Suprapubic skin (tissue), 4 donors: ENCODE results near the gene LRRN2. TPM values are rescaled to one million over a fixed set of nuclear protein-coding genes. Genes with fewer than 3 reads are reported as not detected.

Experiments
- DNase-seq, 2 donors: peaks; one replicate each; pipeline ENCODE4 v3.0.0-alpha.2; 2019; ENCODE audit warnings: low spot score in 2 of 2
- H3K27ac ChIP-seq: fragments of 200-600 bp; sonication (generic); one replicate; pipeline ENCODE4 v1.5.1; 2019
- H3K27me3 ChIP-seq: fragments of 200-600 bp; sonication (generic); one replicate; pipeline ENCODE4 v1.5.1; 2019
- H3K36me3 ChIP-seq: fragments of 200-600 bp; sonication (generic); one replicate; pipeline ENCODE4 v1.5.1; 2019
- H3K4me1 ChIP-seq: fragments of 200-600 bp; sonication (generic); one replicate; pipeline ENCODE4 v1.5.1; 2019
- H3K4me3 ChIP-seq: fragments of 200-600 bp; sonication (generic); one replicate; pipeline ENCODE4 v1.5.1; 2019; ENCODE audit warnings: mild to moderate bottlenecking
- H3K9me3 ChIP-seq: fragments of 200-600 bp; sonication (generic); one replicate; pipeline ENCODE4 v1.5.1; 2019
- EP300 ChIP-seq: sonication (generic); formaldehyde crosslinking; IDR thresholded peaks from one replicate; pipeline ENCODE4 v1.6.1; 2017; ENCODE audit warnings: antibody characterized with exemption
- POLR2A ChIP-seq, 2 donors: fragments of 450-650 bp; IDR thresholded peaks; one replicate each; pipeline ENCODE4 v1.6.1; 2017; ENCODE audit warnings: antibody characterized with exemption in 2 of 2, mild to moderate bottlenecking in 2 of 2, moderate library complexity in 2 of 2
- POLR2AphosphoS5 ChIP-seq, 3 donors: sonication (generic); formaldehyde crosslinking; IDR thresholded peaks; one replicate each; pipeline ENCODE4 v1.6.1; 2017; ENCODE audit warnings: antibody characterized with exemption in 3 of 3
- WGBS: methylation state at CpG from one replicate; pipeline ENCODE4 v1.1.5; 2018; 5-methylcytosine and 5-hydroxymethylcytosine counted together
- total RNA-seq, 4 donors: library from RNA; depleted of rRNA; stranded (reverse); fragments of >200 nt; gene quantifications; one replicate each; pipeline ENCODE4 v1.1.0, GENCODE V29; 2016
- TF ChIP-seq, protein P1 (sequence below), 2 donors: fragments of 200-600 bp in 1 of 2; fragments of 450-650 bp in 1 of 2; sonication (generic) in 1 of 2; IDR thresholded peaks; one replicate each; pipeline ENCODE4 v1.5.1; 2016 to 2019; ENCODE audit warnings: antibody characterized with exemption in 2 of 2, mild to moderate bottlenecking in 1 of 2, moderate library complexity in 1 of 2

Gene LRRN2
- total RNA-seq, 4 donors from 2014 or later, result 0.19 to 0.85 (median 0.27) TPM

DNA sequence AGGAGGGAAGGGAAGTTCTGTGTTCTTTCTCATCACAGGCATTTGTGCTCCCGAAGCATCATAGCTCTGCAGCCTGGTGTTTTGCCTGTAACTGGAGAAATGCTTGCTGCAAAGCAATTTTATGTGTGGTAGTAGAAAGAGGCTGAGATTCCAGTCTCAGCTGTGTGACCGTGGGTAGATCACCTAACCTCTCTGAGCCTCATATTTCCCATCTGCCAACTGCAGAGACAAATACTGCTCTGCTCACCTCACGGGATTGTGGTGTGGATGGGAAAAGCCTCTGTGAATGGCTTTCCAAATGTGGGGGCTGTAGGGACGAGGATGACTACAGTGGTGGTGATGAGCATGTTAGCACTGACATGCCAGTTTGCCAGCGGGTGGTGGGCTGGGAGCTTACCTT, 85.3 kb downstream of the LRRN2 start:
- WGBS, result 74% methylated on average over 5 of the region's 5 CpGs
- H3K4me3 ChIP-seq, result no peak overlapping the region
- H3K9me3 ChIP-seq, result no peaks in the 10 kb centered on the region
- peaks cover 6% of the 10 kb centered on the region for H3K27me3 ChIP-seq
- TF ChIP-seq EP300, result no peak
- TF ChIP-seq POLR2A (IDR thresholded peaks at IDR 0.05), result no peak
- TF ChIP-seq, protein P1, sequence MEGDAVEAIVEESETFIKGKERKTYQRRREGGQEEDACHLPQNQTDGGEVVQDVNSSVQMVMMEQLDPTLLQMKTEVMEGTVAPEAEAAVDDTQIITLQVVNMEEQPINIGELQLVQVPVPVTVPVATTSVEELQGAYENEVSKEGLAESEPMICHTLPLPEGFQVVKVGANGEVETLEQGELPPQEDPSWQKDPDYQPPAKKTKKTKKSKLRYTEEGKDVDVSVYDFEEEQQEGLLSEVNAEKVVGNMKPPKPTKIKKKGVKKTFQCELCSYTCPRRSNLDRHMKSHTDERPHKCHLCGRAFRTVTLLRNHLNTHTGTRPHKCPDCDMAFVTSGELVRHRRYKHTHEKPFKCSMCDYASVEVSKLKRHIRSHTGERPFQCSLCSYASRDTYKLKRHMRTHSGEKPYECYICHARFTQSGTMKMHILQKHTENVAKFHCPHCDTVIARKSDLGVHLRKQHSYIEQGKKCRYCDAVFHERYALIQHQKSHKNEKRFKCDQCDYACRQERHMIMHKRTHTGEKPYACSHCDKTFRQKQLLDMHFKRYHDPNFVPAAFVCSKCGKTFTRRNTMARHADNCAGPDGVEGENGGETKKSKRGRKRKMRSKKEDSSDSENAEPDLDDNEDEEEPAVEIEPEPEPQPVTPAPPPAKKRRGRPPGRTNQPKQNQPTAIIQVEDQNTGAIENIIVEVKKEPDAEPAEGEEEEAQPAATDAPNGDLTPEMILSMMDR (IDR thresholded peaks at IDR 0.05), result no peak
- no peak for TF ChIP-seq POLR2AphosphoS5 (IDR thresholded peaks at IDR 0.05)
- no peak overlapping the region for H3K27ac ChIP-seq
- no peak for DNase-seq
- H3K4me1 ChIP-seq, result no peaks in the 10 kb centered on the region
- no peaks in the 10 kb centered on the region for H3K36me3 ChIP-seq

DNA sequence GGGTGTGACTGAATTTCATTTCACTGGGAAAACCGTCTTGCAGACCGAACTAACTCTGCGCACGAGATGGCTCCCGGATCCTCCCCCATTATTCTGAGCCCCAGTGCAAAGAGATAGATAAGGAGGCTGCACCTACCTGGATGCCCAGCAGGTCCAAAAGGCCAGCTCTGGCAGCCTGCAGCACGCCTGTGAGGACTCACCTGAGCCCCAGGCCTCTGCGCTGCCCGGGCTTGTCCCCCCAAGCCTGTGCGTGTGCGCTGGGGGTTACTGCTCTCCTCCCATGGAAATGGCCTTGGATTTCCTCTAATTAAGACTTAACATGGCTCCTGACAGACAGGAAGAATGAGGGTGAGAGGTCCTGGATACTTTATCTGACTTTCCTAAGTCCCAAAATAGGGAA, 85.9 kb downstream of the LRRN2 start:
- Histone ChIP-seq H3K27ac (no peak overlapping the region), H3K27me3 (peaks cover 6% of the 10 kb centered on the region), H3K4me3 (no peak overlapping the region), H3K9me3 (no peaks in the 10 kb centered on the region), H3K36me3 (no peaks in the 10 kb centered on the region), H3K4me1 (no peaks in the 10 kb centered on the region)
- TF ChIP-seq EP300, result no peak
- TF ChIP-seq, protein P1 (IDR thresholded peaks at IDR 0.05), result no peak
- TF ChIP-seq POLR2AphosphoS5 (IDR thresholded peaks at IDR 0.05), result no peak
- no peak for TF ChIP-seq POLR2A (IDR thresholded peaks at IDR 0.05)
- no peak for DNase-seq
- 74% methylated on average over 10 of the region's 10 CpGs for WGBS

DNA sequence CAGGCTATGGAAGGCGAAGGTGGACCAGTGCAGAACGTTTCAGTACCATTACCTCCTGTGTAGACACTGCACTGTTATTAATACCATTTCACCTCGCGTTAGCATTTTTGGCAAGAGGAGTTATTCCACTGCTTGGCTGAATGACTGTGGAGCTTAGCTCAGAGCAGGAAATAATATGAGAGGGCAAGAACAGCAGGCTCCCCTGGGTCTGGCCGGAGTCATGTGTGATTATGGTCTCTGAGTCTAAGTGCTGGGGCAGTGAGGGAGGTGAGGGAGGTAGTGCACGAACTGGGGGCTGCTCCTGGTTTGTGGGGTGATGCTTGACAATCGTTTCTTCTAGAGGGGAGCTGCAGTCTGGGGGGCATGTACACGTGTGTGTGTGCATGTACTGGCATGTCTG, 86.4 kb downstream of the LRRN2 start:
- Histone ChIP-seq H3K27me3 (peaks cover 6% of the 10 kb centered on the region), H3K4me1 (no peaks in the 10 kb centered on the region), H3K27ac (no peak overlapping the region), H3K36me3 (no peaks in the 10 kb centered on the region), H3K4me3 (no peak overlapping the region), H3K9me3 (no peaks in the 10 kb centered on the region)
- 43% methylated on average over 8 of the region's 8 CpGs for WGBS
- no peak for DNase-seq
- TF ChIP-seq, protein P1 (IDR thresholded peaks at IDR 0.05), result no peak
- no peak for TF ChIP-seq POLR2A (IDR thresholded peaks at IDR 0.05)
- TF ChIP-seq POLR2AphosphoS5 (IDR thresholded peaks at IDR 0.05), result no peak
- TF ChIP-seq EP300, result no peak

DNA sequence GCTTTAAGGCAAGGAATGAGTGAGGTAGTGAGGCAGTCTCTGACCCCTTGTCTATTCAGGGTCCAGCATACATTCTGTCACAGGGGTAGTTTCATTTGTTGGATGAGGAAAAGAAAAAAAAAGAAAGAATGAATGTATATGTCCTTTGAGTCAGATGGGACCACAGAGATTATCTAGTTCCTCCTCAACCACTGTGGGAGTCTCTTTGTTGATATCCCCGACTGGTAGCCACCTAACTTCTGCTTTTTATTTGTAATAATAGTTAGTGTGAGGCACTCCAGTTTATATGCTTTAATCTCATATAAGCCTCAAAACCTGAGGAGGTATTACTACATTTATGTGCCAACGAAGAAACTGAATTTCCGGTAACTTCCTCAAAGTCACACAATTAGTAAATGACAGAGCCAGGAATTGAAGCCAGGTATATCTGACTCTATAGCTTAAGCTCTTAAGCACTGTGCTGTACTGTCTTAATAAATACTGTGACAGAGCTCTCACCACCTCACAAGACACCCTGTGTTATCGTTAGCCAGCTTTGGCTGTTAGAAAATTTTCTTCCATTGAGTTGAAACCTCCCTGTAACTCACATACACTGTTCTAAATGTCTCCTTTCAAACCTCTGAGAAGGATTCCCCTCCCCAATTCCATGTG, 87.1 kb downstream of the LRRN2 start:
- no peak for TF ChIP-seq POLR2AphosphoS5 (IDR thresholded peaks at IDR 0.05)
- TF ChIP-seq EP300, result no peak
- no peak for TF ChIP-seq POLR2A (IDR thresholded peaks at IDR 0.05)
- TF ChIP-seq, protein P1 (IDR thresholded peaks at IDR 0.05), result no peak
- Histone ChIP-seq H3K4me3 (no peak overlapping the region), H3K4me1 (no peaks in the 10 kb centered on the region), H3K27me3 (peaks cover 6% of the 10 kb centered on the region), H3K9me3 (no peaks in the 10 kb centered on the region), H3K36me3 (no peaks in the 10 kb centered on the region), H3K27ac (no peak overlapping the region)
- WGBS, result 66% methylated on average over 4 of the region's 4 CpGs
- DNase-seq, result no peak

DNA sequence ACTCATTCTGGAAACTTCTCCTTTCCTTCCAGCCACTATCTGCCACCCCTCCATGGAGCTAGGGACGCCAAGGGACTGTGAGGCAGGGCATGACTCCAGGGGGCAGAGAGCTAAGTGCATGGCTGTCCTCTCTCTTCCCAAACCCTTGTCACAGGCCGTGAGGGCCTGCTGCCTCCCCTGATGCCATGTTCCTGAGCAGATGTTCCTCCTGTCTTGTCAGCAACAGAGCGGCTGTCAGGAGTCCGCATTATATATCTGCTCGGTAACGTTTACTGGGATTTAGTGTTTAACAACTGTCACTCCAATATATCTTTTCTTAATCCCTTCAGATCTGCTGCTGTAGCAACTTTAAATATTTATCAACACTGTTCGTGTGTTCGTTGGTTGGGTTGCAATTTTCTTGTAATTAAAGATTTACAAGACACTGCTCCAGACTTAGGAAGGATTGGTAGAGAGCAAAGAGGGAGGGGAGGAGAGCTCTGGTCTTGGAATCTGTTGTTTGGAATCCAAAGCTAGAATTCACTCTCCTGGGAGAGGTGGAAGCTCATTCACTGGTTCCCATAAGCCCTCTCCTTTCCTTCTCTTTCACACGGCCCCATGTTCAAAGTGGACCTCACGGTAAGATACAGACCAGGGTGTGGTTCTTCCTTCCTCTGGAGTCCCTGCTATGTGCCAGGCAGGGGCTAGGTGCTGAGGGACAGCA, 93.1 kb downstream of the LRRN2 start:
- no peak for DNase-seq
- H3K9me3 ChIP-seq, result no peaks in the 10 kb centered on the region
- TF ChIP-seq EP300 (no peak), POLR2A (IDR thresholded peaks at IDR 0.05) (no peak), POLR2AphosphoS5 (IDR thresholded peaks at IDR 0.05) (no peak)
- TF ChIP-seq, protein P1 (IDR thresholded peaks at IDR 0.05), result no peak
- no peak overlapping the region for H3K4me3 ChIP-seq
- H3K27ac ChIP-seq, result no peak overlapping the region
- 58% methylated on average over 9 of the region's 10 CpGs for WGBS
- no peaks in the 10 kb centered on the region for H3K4me1 ChIP-seq
- no peaks in the 10 kb centered on the region for H3K36me3 ChIP-seq
- no peaks in the 10 kb centered on the region for H3K27me3 ChIP-seq
